Progenitor cell of endocrine pancreas (in vitro differentiated cells): ENCODE results near the gene RNMT. TPM values are rescaled to one million over a fixed set of nuclear protein-coding genes. Genes with fewer than 3 reads are reported as not detected.
"Not testable (repeated sequence)": the region's sequence is repeated elsewhere in the genome, so short reads cannot be mapped to it uniquely, and the experiment has no call there.

Experiments used
- DNase-seq: peaks from one replicate; pipeline ENCODE4 v3.0.0; 2021; ENCODE audit warnings: low spot score; ENCODE audit not compliant: unreplicated experiment
- H3K27ac Mint-ChIP-seq: 2 replicates; pipeline ENCODE4 v1.8.0; 2021; ENCODE audit warnings: mild to moderate bottlenecking, moderate library complexity, mixed read lengths
- H3K27me3 Mint-ChIP-seq: 2 replicates; pipeline ENCODE4 v1.8.0; 2021; ENCODE audit warnings: mixed read lengths
- H3K36me3 Mint-ChIP-seq: 2 replicates; pipeline ENCODE4 v1.8.0; 2022; ENCODE audit warnings: mixed read lengths; ENCODE audit not compliant: insufficient read depth
- H3K4me1 Mint-ChIP-seq: 2 replicates; pipeline ENCODE4 v1.8.0; 2021; ENCODE audit warnings: low read depth, mixed read lengths
- H3K4me3 Mint-ChIP-seq: 2 replicates; pipeline ENCODE4 v1.8.0; 2021; ENCODE audit warnings: low read depth, mild to moderate bottlenecking, moderate library complexity, mixed read lengths
- H3K9me3 Mint-ChIP-seq: 2 replicates; pipeline ENCODE4 v1.8.0; 2021; ENCODE audit warnings: low read depth, mixed read lengths
- CTCF ChIP-seq: fragments of 200-600 bp; sonication (generic); IDR thresholded peaks from one replicate; pipeline ENCODE4 v1.5.0; 2021; ENCODE audit warnings: antibody characterized with exemption, mild to moderate bottlenecking; ENCODE audit not compliant: unreplicated experiment
- total RNA-seq: library from RNA; stranded (reverse); gene quantifications from 2 replicates; pipeline ENCODE4 v1.2.1, GENCODE V29; 2021

Gene RNMT
- total RNA-seq, 1 donor from 2014 or later = 47.6 TPM

- H3K27ac Mint-ChIP-seq = no peak overlapping the region
- peaks cover 18% of the 10 kb centered on the region for H3K36me3 Mint-ChIP-seq
Observed at GRCh38 chr18:13735681-13736080, 9.2 kb downstream of the RNMT start.

GRCh38 chr18:13745696-13746095 is 19.2 kb downstream of the RNMT start:
- no peak for TF ChIP-seq CTCF
- Mint-ChIP-seq H3K9me3 (no peaks in the 10 kb centered on the region), H3K27ac (no peak overlapping the region), H3K36me3 (peaks cover 23% of the 10 kb centered on the region), H3K4me3 (no peak overlapping the region), H3K27me3 (no peaks in the 10 kb centered on the region), H3K4me1 (no peaks in the 10 kb centered on the region)
- no peak for DNase-seq

More at GRCh38 chr18:13735681-13736080, 9.2 kb downstream of the RNMT start:
- Mint-ChIP-seq H3K9me3 (no peaks in the 10 kb centered on the region), H3K4me1 (no peaks in the 10 kb centered on the region), H3K4me3 (no peak overlapping the region), H3K27me3 (no peaks in the 10 kb centered on the region)
- no peak for DNase-seq
- TF ChIP-seq CTCF = no peak

- H3K36me3 Mint-ChIP-seq = peaks cover 28% of the 10 kb centered on the region
- H3K4me3 Mint-ChIP-seq = no peak overlapping the region
Observed at GRCh38 chr18:13746633-13747032, 20.2 kb downstream of the RNMT start.

GRCh38 chr18:13751599-13751998 is 25.1 kb downstream of the RNMT start:
- not testable (repeated sequence) for H3K27ac Mint-ChIP-seq, H3K4me1 Mint-ChIP-seq, DNase-seq, H3K4me3 Mint-ChIP-seq, H3K9me3 Mint-ChIP-seq, H3K27me3 Mint-ChIP-seq
- H3K36me3 Mint-ChIP-seq = peaks cover 30% of the 10 kb centered on the region

More at GRCh38 chr18:13746633-13747032, 20.2 kb downstream of the RNMT start:
- Mint-ChIP-seq H3K27ac (no peak overlapping the region), H3K27me3 (no peaks in the 10 kb centered on the region), H3K9me3 (no peaks in the 10 kb centered on the region), H3K4me1 (no peaks in the 10 kb centered on the region)
- no peak for TF ChIP-seq CTCF
- no peak for DNase-seq

- TF ChIP-seq CTCF = no peak
- Mint-ChIP-seq H3K9me3 (no peaks in the 10 kb centered on the region), H3K27me3 (no peaks in the 10 kb centered on the region), H3K4me1 (no peaks in the 10 kb centered on the region), H3K4me3 (no peak overlapping the region), H3K36me3 (peaks cover 28% of the 10 kb centered on the region), H3K27ac (no peak overlapping the region)
- no peak for DNase-seq
Observed at GRCh38 chr18:13756261-13756660, 29.8 kb downstream of the RNMT start.

GRCh38 chr18:13756671-13757070 is 30.2 kb downstream of the RNMT start:
- H3K9me3 Mint-ChIP-seq = no peaks in the 10 kb centered on the region
- TF ChIP-seq CTCF = no peak
- no peak overlapping the region for H3K4me3 Mint-ChIP-seq
- DNase-seq = no peak
- H3K27me3 Mint-ChIP-seq = no peaks in the 10 kb centered on the region
- peaks cover 24% of the 10 kb centered on the region for H3K36me3 Mint-ChIP-seq
- H3K27ac Mint-ChIP-seq = no peak overlapping the region
- H3K4me1 Mint-ChIP-seq = no peaks in the 10 kb centered on the region
